H4 (cell line): ENCODE measurements around the gene C12orf56. TPM values are rescaled to one million over a fixed set of nuclear protein-coding genes. Genes with fewer than 3 reads are reported as not detected.
"Not testable (repeated sequence)": the region's sequence is repeated elsewhere in the genome, so short reads cannot be mapped to it uniquely, and the experiment has no call there.

ENCODE experiments used
- DNase-seq: peaks from one replicate; pipeline ENCODE4 v3.0.0-alpha.2; 2015; ENCODE audit warnings: low spot score
- total RNA-seq: library from RNA; depleted of rRNA; stranded (reverse); fragments of >200 nt; shearing (Covaris generic); gene quantifications from 2 replicates; pipeline ENCODE4 v1.2.3, GENCODE V29; 2014

The C12orf56 gene
- total RNA-seq, 1 experiment from 2014 or later: not detected

DNA sequence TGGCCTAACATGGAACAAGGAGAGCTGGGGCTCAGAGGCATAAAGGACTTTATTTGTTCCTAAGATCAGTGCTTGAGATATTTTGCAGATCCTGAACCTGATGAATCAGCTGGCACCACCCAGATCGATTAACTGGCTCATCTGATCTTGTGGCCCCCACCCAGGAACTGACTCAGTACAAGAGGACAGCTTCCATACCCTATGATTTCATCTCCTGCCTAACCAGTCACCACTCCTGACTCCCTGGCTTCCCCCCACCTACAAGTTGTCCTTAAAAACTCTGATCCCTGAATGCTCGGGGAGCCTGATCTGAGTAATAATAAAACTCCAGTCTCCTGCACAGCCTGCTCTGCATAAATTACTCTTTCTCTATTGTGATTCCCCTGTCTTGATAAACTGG lies 5.1 kb downstream of the C12orf56 start:
- DNase-seq: no peak

DNA sequence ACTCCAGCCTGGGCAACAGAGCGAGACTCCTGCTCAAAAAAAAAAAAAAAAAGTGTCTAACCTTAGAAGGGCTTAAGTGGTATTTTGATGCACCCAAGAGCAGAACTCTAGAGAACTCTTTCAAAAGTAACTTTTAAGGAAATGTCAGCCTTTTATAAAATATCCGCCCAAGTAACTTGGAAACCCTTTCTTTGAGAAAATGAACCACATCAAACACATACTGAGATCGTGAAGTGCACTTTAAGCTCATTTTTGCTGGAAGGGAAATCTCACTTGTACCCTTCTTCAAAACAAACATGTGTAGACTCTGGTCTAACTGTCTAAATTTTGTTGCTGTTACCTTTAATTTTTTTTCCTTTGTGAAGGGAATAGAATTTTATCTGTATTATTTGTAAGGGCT lies 5.5 kb downstream of the C12orf56 start:
- DNase-seq: no peak

DNA sequence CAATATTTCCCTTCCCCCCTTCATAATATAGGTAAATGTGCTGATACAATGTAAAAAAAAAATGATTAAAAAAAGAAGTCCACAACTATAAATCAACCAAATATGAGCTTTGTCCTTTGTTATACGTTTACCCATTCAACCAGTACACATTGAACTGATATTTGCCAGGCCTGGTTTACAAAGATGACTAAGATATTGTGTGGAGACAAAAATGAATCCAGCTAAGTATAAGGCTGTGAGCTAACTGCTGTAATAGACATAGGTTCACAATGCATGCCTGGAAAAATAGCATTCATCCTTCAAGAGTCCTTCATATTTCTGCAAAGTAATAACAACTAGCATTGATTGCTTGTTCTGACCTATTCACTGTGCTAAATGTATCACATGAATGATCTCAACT lies 6.9 kb downstream of the C12orf56 start:
- DNase-seq: no peak

GRCh38 chr12:64362721-64363305 lies 27.7 kb downstream of the C12orf56 start:
- no peak for DNase-seq

DNA sequence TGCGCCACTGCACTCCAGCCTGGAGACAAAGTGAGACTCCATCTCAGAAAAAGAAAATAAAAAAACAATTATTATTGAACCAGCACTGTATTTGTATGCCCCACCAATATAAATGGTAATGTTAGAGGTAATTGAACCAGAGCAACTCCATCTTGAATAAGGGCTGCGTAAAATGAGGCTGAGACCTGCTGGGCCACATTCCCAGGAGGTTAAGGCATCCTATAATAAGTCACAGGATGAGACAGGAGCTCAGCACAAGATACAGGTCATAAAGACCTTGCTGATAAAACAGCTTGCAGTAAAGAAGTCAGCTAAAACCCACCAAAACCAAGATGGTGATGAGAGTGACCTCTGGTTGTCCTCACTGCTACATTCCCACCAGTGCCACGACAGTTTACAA lies 29.4 kb downstream of the C12orf56 start:
- not testable (repeated sequence) for DNase-seq

DNA sequence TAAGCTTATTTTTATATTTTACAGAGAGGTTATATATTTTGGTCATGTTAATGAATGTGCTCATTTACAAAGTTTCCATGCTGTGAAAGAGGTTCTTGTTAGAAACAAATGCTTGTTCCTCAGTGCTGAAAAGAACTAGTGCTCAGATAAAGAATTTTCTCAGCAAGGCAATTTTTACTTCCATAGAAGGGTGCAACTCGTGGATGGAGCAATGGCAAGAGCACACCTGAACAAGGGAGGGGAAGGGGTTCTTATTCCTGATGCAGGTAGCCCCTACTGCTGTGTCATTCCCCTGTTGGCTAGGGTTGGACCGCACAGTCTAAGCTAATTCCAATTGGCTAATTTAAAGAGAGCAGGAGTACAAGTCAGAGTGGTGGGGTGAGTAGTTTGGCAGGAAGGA lies 34.3 kb downstream of the C12orf56 start:
- DNase-seq: not testable (repeated sequence)

DNA sequence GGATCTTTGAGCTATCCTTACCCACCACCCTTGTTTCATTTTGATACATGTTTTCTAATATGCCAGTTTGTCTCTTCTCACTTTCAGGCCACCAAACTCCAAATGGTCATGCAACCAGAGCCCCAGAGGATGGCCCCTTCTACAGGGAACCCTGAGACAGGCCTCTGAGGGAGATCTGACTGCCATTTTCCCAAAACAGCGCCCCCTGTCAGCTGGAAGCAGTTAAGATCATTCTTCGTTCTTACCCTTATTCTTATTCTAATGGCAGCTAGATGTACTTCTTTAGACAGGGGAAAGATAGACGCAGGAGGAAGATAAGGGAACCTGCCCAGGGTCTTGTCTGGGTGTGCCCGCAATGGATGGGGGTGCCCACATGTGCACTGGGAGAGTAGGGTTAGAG lies 38.4 kb downstream of the C12orf56 start:
- DNase-seq: no peak

GRCh38 chr12:64351265-64351664 lies 39.3 kb downstream of the C12orf56 start:
- no peak for DNase-seq

GRCh38 chr12:64347630-64348029 lies 42.9 kb downstream of the C12orf56 start:
- DNase-seq: no peak

DNA sequence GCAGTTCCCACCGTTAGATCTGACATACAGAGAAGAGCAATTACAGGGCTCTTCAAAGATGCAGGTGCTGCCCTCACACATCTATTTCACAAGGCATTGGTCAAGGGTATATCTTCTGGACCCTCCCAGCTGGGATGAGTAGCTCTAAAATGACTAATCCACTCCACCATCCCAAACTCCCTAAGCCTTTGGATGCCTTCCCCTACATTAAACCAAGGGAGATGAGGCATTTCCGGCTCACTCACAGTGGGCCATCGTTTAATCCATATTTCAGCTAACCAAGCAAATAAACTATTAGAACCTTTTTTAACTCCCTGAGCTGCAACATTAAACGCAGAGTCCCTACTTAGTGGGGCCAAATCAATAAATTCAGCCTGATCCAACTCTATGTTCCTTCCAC lies 45.9 kb downstream of the C12orf56 start:
- not testable (repeated sequence) for DNase-seq

DNA sequence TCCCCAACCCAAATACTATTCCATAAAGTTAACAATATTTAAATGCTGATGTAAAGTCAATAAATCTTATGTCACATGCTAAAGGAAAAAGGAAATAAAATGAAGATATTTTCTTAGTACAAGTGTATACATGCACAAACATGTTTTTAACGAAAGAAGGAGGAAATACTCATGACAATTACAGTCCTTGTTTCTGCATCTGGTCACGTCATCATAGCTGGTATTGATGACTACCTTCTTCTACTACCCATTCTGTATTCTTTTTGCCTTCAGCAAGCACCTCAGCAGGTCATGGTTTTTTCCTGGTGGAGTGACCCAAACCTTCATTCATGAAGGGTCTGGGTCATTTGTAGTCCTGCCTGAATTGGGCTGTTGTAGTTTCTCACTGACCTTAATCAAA lies 50.0 kb downstream of the C12orf56 start:
- not testable (repeated sequence) for DNase-seq

- DNase-seq: no peak
Observed at GRCh38 chr12:64335886-64336466, 54.6 kb downstream of the C12orf56 start.

GRCh38 chr12:64332938-64333337 lies 57.6 kb downstream of the C12orf56 start:
- no peak for DNase-seq

GRCh38 chr12:64332296-64332695 lies 58.3 kb downstream of the C12orf56 start:
- no peak for DNase-seq

DNA sequence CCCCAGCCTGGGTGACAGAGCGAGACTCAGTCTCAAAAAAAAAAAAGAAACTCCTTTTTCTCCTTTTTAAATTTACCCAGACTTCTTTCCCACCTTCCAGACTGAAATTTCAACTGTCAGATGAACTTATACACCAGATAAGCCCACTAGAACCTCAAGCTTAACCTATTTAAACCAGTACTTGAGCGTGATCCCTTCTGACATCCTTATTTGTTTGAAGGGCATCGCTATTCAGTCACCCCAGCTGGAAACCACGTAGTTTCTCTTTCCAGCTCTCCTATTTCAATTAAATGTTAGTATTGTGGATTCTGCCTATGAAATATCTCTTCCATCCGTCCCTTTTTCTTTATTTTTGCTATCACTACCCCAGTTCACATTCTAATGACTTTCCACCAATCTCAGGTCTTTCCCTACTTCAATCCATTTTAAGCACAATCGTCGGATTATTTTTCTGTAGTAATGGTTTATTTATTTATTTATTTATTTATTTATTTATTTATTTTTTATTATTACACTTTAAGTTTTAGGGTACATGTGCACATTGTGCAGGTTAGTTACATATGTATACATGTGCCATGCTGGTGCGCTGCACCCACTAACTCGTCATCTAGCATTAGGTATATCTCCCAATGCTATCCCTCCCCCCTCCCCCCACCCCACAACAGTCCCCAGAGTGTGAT lies 61.4 kb downstream of the C12orf56 start:
- not testable (repeated sequence) for DNase-seq

DNA sequence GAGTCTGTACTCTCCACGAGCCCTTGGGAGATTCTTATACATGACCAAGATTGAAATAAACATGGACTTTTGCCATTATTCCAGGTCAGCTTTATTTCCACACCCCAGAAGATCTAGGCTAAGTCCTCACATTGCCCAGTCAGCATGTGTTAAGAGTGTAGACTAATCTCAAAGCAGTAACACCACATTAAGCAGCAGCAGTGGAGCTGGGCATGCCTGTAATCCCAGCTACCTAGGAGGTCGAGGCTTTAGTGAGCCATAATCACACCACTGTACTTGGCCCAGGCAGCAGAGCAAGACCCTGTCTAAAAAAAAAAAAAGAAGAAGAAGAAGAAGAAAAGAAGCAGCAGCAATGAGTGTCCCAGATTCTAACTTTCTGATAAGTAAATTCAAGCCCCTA lies 65.5 kb downstream of the C12orf56 start:
- no peak for DNase-seq

- DNase-seq: no peak
Observed at GRCh38 chr12:64323476-64324225, 66.9 kb downstream of the C12orf56 start.

GRCh38 chr12:64323006-64323405 lies 67.6 kb downstream of the C12orf56 start:
- no peak for DNase-seq

- no peak for DNase-seq
Observed at GRCh38 chr12:64320611-64321010, 69.9 kb downstream of the C12orf56 start.

- not testable (repeated sequence) for DNase-seq
Observed at GRCh38 chr12:64319540-64320225, 70.9 kb downstream of the C12orf56 start.

DNA sequence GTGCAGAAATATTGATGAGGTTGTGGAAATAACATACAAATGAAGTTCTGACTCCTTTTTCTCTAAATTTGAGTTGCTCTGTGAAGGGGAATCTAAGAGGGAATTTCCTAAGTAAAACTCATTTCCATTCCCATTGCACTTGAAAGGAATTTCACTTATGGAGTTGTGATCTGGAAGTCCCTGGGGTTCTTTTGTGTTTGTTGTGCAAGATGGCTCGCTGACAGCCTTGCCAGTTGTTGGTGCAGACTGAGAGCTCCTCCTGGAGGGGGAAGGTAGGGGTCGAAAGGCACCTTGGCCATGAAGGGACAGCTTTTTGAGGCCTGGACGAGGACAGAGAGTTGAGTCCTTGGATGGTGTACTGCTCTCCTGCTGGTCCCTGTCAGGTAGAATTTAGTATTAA lies 72.0 kb downstream of the C12orf56 start:
- no peak for DNase-seq

DNA sequence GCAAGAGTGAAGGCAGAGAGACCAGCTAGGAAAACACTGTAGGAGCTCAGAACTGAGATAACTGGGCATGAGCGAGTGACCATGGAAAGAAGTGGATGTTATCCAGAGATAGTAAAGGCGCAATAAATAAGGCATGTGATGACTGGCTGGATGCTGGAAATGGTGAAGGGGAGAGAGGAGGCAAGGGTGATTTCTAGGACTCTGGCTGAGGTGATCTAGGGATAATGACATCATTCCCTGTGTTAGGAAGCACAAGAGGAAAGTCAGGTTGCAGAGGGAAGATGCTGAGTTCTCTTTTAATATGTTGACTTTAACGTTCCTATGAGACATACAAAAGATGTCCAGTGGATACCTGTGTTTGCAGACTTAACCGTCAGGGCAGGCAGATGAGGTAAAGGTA lies 78.7 kb downstream of the C12orf56 start:
- DNase-seq: no peak
